GM12878 (cell line): ENCODE results near the gene SSBP1. TPM values are rescaled to one million over a fixed set of nuclear protein-coding genes. Genes with fewer than 3 reads are reported as not detected.

Source experiments
- ATF2 ChIP-seq: IDR thresholded peaks from 2 replicates; pipeline ENCODE4 v1.6.1; 2012; ENCODE audit warnings: low read length, inconsistent platforms
- BACH1 ChIP-seq: fragments of 450-650 bp; IDR thresholded peaks from 2 replicates; pipeline ENCODE4 v1.6.1; 2017; ENCODE audit warnings: mild to moderate bottlenecking, borderline replicate concordance
- BRCA1 ChIP-seq: IDR thresholded peaks from 2 replicates; pipeline ENCODE4 v1.6.1; 2011; ENCODE audit warnings: low read depth, low read length, improper control_type of control experiment
- CBX3 ChIP-seq: fragments of 200-600 bp; sonication (generic); IDR thresholded peaks from 2 replicates; pipeline ENCODE4 v1.6.1; 2016; ENCODE audit warnings: low read depth, borderline replicate concordance
- CBX5 ChIP-seq: sonication (generic); IDR thresholded peaks from 2 replicates; pipeline ENCODE4 v1.6.1; 2016; ENCODE audit warnings: low read depth, moderate library complexity, mild to moderate bottlenecking, inconsistent platforms
- ESRRA ChIP-seq: IDR thresholded peaks from 2 replicates; pipeline ENCODE4 v1.6.1; 2012; ENCODE audit warnings: mild to moderate bottlenecking, low read length, improper control_type of control experiment
- FOXM1 ChIP-seq: IDR thresholded peaks from 2 replicates; pipeline ENCODE4 v1.6.1; 2012; ENCODE audit warnings: low read depth, mild to moderate bottlenecking, inconsistent platforms, low read length, moderate library complexity
- GATAD2B ChIP-seq: fragments of 450-650 bp; conservative IDR thresholded peaks from 2 replicates; pipeline ENCODE4 v1.6.1; 2017; ENCODE audit warnings: low read depth, mild to moderate bottlenecking, moderate library complexity
- HCFC1 ChIP-seq: fragments of 150-350 bp; IDR thresholded peaks from 2 replicates; pipeline ENCODE4 v1.6.1; 2014; ENCODE audit warnings: low read length
- HDGF ChIP-seq: fragments of 450-650 bp; IDR thresholded peaks from 2 replicates; pipeline ENCODE4 v1.6.1; 2016; ENCODE audit warnings: antibody characterized with exemption
- IKZF1 ChIP-seq: fragments of 450-650 bp; conservative IDR thresholded peaks from 2 replicates; pipeline ENCODE4 v1.6.1; 2017; ENCODE audit warnings: antibody characterized with exemption, mild to moderate bottlenecking
- IRF4 ChIP-seq: IDR thresholded peaks from 2 replicates; pipeline ENCODE4 v1.6.1; 2011; ENCODE audit warnings: low read depth, low read length
- KDM1A ChIP-seq: fragments of 200-600 bp; sonication (generic); IDR thresholded peaks from 2 replicates; pipeline ENCODE4 v1.6.1; 2016; ENCODE audit warnings: borderline replicate concordance
- MTA2 ChIP-seq: fragments of 450-650 bp; IDR thresholded peaks from 2 replicates; pipeline ENCODE4 v1.6.1; 2016; ENCODE audit warnings: low read depth, mild to moderate bottlenecking, moderate library complexity
- POLR2A ChIP-seq: IDR thresholded peaks from 2 replicates; pipeline ENCODE4 v1.6.1; 2011; ENCODE audit warnings: low read depth, mild to moderate bottlenecking, low read length
- RAD21 ChIP-seq: IDR thresholded peaks from 2 replicates; pipeline ENCODE4 v1.6.1; 2011; ENCODE audit warnings: mild to moderate bottlenecking, low read depth, low read length, moderate library complexity; ENCODE audit not compliant: insufficient read depth
- RFX5 ChIP-seq: IDR thresholded peaks from 2 replicates; pipeline ENCODE4 v1.6.1; 2011; ENCODE audit warnings: low read depth, low read length, improper control_type of control experiment
- SMAD1 ChIP-seq: fragments of 450-650 bp; IDR thresholded peaks from 2 replicates; pipeline ENCODE4 v1.6.1; 2018; ENCODE audit warnings: mild to moderate bottlenecking, low read depth; ENCODE audit not compliant: partially characterized antibody
- SMC3 ChIP-seq: IDR thresholded peaks from 2 replicates; pipeline ENCODE4 v1.6.1; 2011; ENCODE audit warnings: low read length, improper control_type of control experiment, borderline replicate concordance
- SPI1 ChIP-seq: IDR thresholded peaks from 2 replicates; pipeline ENCODE4 v1.6.1; 2011; ENCODE audit warnings: low read depth, mild to moderate bottlenecking, low read length, moderate library complexity, borderline replicate concordance; ENCODE audit not compliant: insufficient read depth
- SREBF2 ChIP-seq: IDR thresholded peaks from 2 replicates; pipeline ENCODE4 v1.6.1; 2012; ENCODE audit warnings: mild to moderate bottlenecking, low read length
- TCF12 ChIP-seq: IDR thresholded peaks from 2 replicates; pipeline ENCODE4 v1.6.1; 2011; ENCODE audit warnings: low read depth, mild to moderate bottlenecking, low read length
- ZNF24 ChIP-seq: fragments of 450-650 bp; IDR thresholded peaks from 2 replicates; pipeline ENCODE4 v1.6.1; 2017; ENCODE audit warnings: antibody characterized with exemption, mild to moderate bottlenecking
- ZNF592 ChIP-seq: fragments of 450-650 bp; IDR thresholded peaks from 2 replicates; pipeline ENCODE4 v1.6.1; 2017; ENCODE audit warnings: mild to moderate bottlenecking, moderate library complexity
- polyA plus RNA-seq, 11 experiments: library from polyadenylated mRNA; depleted of rRNA in 4 of 11; unstranded in 6 of 11; stranded (reverse) in 5 of 11; fragments of >200 nt; fragmentation: Nextera tagmentation in 4 of 11; fragmentation: Illumina TruSeq in 1 of 11; extraction: Ambion mirVana in 4 of 11; extraction: Trizol in 1 of 11; gene quantifications; 1 replicate in 1 of 11; 2 replicates in 10 of 11; pipeline versions ENCODE4 v1.2.1 to v1.2.3, GENCODE V29; 2011 to 2016; ENCODE audit warnings: inconsistent platforms in 2 of 11, missing spikeins in 2 of 11, low read depth in 1 of 11
- total RNA-seq, 4 experiments: library from RNA; depleted of rRNA in 3 of 4; stranded (reverse); fragments of >200 nt in 3 of 4; fragmentation: Illumina TruSeq in 1 of 4; extraction: Trizol in 1 of 4; gene quantifications; 2 replicates each; pipeline versions ENCODE4 v1.2.1 to v1.2.3, GENCODE V29; 2013 to 2021
- TF ChIP-seq, protein P1 (sequence below): IDR thresholded peaks from 2 replicates; pipeline ENCODE4 v1.6.1; 2011; ENCODE audit warnings: borderline replicate concordance, low read depth, mild to moderate bottlenecking, moderate library complexity, low read length; ENCODE audit not compliant: insufficient read depth, poor library complexity, severe bottlenecking
- TF ChIP-seq, protein P2 (sequence below): IDR thresholded peaks from 2 replicates; pipeline ENCODE4 v1.6.1; 2011; ENCODE audit warnings: mild to moderate bottlenecking, low read depth, low read length, moderate library complexity; ENCODE audit not compliant: insufficient replicate concordance

SSBP1 gene
- total and polyA plus RNA-seq, 10 of the 15 experiments (the other 5 are each of a cell fraction or from before 2014, with no cell fraction given), result 191 to 998 (median 418) TPM

- TF ChIP-seq SMAD1 (no peak), SMC3 (no peak), ZNF592 (no peak), ESRRA (no peak), SPI1 (no peak), MTA2 (no peak), ATF2 (no peak), BRCA1 (no peak), RAD21 (no peak), POLR2A (0 out of 2 replicates have a peak, but pooled peaks have one; percentile 11), IRF4 (no peak), ZNF24 (no peak), SREBF2 (no peak), BACH1 (peak; percentile 19; the same call in 1 of the 2 replicates), CBX5 (no peak), IKZF1 (peak; percentile 48; the same call in 1 of the 2 replicates), CBX3 (no peak), FOXM1 (no peak), TCF12 (no peak), HDGF (no peak), GATAD2B (peak; percentile 53; the same call in 1 of the 2 replicates), KDM1A (no peak), HCFC1 (no peak), RFX5 (no peak)
- TF ChIP-seq, protein P1, sequence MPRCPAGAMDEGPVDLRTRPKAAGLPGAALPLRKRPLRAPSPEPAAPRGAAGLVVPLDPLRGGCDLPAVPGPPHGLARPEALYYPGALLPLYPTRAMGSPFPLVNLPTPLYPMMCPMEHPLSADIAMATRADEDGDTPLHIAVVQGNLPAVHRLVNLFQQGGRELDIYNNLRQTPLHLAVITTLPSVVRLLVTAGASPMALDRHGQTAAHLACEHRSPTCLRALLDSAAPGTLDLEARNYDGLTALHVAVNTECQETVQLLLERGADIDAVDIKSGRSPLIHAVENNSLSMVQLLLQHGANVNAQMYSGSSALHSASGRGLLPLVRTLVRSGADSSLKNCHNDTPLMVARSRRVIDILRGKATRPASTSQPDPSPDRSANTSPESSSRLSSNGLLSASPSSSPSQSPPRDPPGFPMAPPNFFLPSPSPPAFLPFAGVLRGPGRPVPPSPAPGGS, result no peak
- TF ChIP-seq, protein P2, sequence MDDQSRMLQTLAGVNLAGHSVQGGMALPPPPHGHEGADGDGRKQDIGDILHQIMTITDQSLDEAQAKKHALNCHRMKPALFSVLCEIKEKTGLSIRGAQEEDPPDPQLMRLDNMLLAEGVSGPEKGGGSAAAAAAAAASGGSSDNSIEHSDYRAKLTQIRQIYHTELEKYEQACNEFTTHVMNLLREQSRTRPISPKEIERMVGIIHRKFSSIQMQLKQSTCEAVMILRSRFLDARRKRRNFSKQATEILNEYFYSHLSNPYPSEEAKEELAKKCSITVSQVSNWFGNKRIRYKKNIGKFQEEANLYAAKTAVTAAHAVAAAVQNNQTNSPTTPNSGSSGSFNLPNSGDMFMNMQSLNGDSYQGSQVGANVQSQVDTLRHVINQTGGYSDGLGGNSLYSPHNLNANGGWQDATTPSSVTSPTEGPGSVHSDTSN, result no peak
Observed at GRCh38 chr7:141702047-141702567, 36.1 kb upstream of the SSBP1 start, which contains the start of gene DENND11 (continued).
